HG03039 (cell line): Measurements from ENCODE around the gene YPEL4.
A peak's percentile ranks its signal among the peaks of the same experiment; 100 is the strongest.
"Not testable (repeated sequence)": the region's sequence is repeated elsewhere in the genome, so short reads cannot be mapped to it uniquely, and the experiment has no call there.

Source experiments
- ATAC-seq: cut with Tn5 transposase; IDR thresholded peaks from one replicate; pipeline ENCODE4 v1.9.1; 2021; ENCODE audit warnings: mild to moderate bottlenecking, moderate library complexity; ENCODE audit not compliant: unreplicated experiment

YPEL4 gene

GRCh38 chr11:57649826-57650738, at the start of gene YPEL4:
Gene YPEL4, minus strand, starts transcription at chr11:57649912. Its CDS starts 2,805 bp downstream, at chr11:57647107.
- no peak for ATAC-seq

- ATAC-seq = no peak
Measured at GRCh38 chr11:57698843-57699365, 49.2 kb upstream of the YPEL4 start.

- ATAC-seq = not testable (repeated sequence)
Measured at GRCh38 chr11:57690474-57690873, 40.8 kb upstream of the YPEL4 start.

GRCh38 chr11:57681168-57681567, 31.5 kb upstream of the YPEL4 start:
- ATAC-seq = no peak

GRCh38 chr11:57680552-57680874, 30.8 kb upstream of the YPEL4 start:
- ATAC-seq = no peak

GRCh38 chr11:57679396-57679795, 29.7 kb upstream of the YPEL4 start:
- ATAC-seq = no peak

- no peak for ATAC-seq
Measured at GRCh38 chr11:57675176-57675941, 25.6 kb upstream of the YPEL4 start.

GRCh38 chr11:57674251-57674650, 24.5 kb upstream of the YPEL4 start:
- ATAC-seq = no peak

GRCh38 chr11:57668434-57668782, 18.7 kb upstream of the YPEL4 start:
- peak; percentile 4 for ATAC-seq

- ATAC-seq = peak; percentile 84
Measured at GRCh38 chr11:57667736-57668433, 18.2 kb upstream of the YPEL4 start, which contains the start of gene ZDHHC5. Gene ZDHHC5, plus strand, starts transcription at chr11:57668114. Its CDS starts 4,977 bp downstream, at chr11:57673091.

- ATAC-seq = peak; percentile 60
Measured at GRCh38 chr11:57667117-57667735, 17.5 kb upstream of the YPEL4 start.

GRCh38 chr11:57663975-57664374, 14.3 kb upstream of the YPEL4 start:
- ATAC-seq = no peak

- ATAC-seq = no peak
Measured at GRCh38 chr11:57662893-57663292, 13.2 kb upstream of the YPEL4 start.

GRCh38 chr11:57659669-57660068, 10.0 kb upstream of the YPEL4 start:
- no peak for ATAC-seq

GRCh38 chr11:57658023-57658361, 8.3 kb upstream of the YPEL4 start:
- no peak for ATAC-seq

- ATAC-seq = peak; percentile 99
Measured at GRCh38 chr11:57657194-57658022, 7.7 kb upstream of the YPEL4 start, which contains the start of gene CLP1. Gene CLP1, plus strand, starts transcription at chr11:57657762. Its CDS starts 1,715 bp downstream, at chr11:57659477.

GRCh38 chr11:57656885-57657193, 7.1 kb upstream of the YPEL4 start:
- no peak for ATAC-seq

GRCh38 chr11:57653163-57653562, 3.5 kb upstream of the YPEL4 start:
- ATAC-seq = no peak

GRCh38 chr11:57652662-57653061, 3.0 kb upstream of the YPEL4 start:
- no peak for ATAC-seq

- ATAC-seq = not testable (repeated sequence)
Measured at GRCh38 chr11:57652230-57652629, 2.5 kb upstream of the YPEL4 start.
